GM12878 (cell line): ENCODE measurements around the gene CIAO2A. TPM values are rescaled to one million over a fixed set of nuclear protein-coding genes. Genes with fewer than 3 reads are reported as not detected.

ENCODE experiments used
- BCL11A ChIP-seq: IDR thresholded peaks from 2 replicates; pipeline ENCODE4 v1.6.1; 2011; ENCODE audit warnings: low read depth, low read length
- BHLHE40 ChIP-seq, 2 experiments: fragments of 450-650 bp in 1 of 2; IDR thresholded peaks; 2 replicates each; pipeline ENCODE4 v1.6.1; 2011 to 2017; ENCODE audit warnings: low read depth in 2 of 2, borderline replicate concordance in 1 of 2, improper control_type of control experiment in 1 of 2, low read length in 1 of 2, mild to moderate bottlenecking in 1 of 2
- BRCA1 ChIP-seq: IDR thresholded peaks from 2 replicates; pipeline ENCODE4 v1.6.1; 2011; ENCODE audit warnings: low read depth, low read length, improper control_type of control experiment
- DPF2 ChIP-seq: fragments of 450-650 bp; IDR thresholded peaks from 2 replicates; pipeline ENCODE4 v1.6.1; 2017; ENCODE audit warnings: mild to moderate bottlenecking
- EED ChIP-seq: sonication (generic); IDR thresholded peaks from 2 replicates; pipeline ENCODE4 v1.6.1; 2016; ENCODE audit warnings: antibody characterized with exemption, low read depth
- HDGF ChIP-seq: fragments of 450-650 bp; IDR thresholded peaks from 2 replicates; pipeline ENCODE4 v1.6.1; 2016; ENCODE audit warnings: antibody characterized with exemption
- MLLT1 ChIP-seq: fragments of 450-650 bp; IDR thresholded peaks from 2 replicates; pipeline ENCODE4 v1.6.1; 2016; ENCODE audit warnings: mild to moderate bottlenecking
- MXI1 ChIP-seq: fragments of 150-350 bp; IDR thresholded peaks from 2 replicates; pipeline ENCODE4 v1.6.1; 2011; ENCODE audit warnings: low read depth, mild to moderate bottlenecking, inconsistent platforms, low read length, improper control_type of control experiment
- NR2F1 ChIP-seq: fragments of 450-650 bp; conservative IDR thresholded peaks from 2 replicates; pipeline ENCODE4 v1.6.1; 2017; ENCODE audit warnings: mild to moderate bottlenecking
- POLR2A ChIP-seq: IDR thresholded peaks from 2 replicates; pipeline ENCODE4 v1.6.1; 2011; ENCODE audit warnings: low read depth, mild to moderate bottlenecking, low read length
- POU2F2 ChIP-seq: IDR thresholded peaks from 3 replicates; pipeline ENCODE4 v1.6.1; 2011; ENCODE audit warnings: low read depth, mild to moderate bottlenecking, low read length, borderline replicate concordance
- RUNX3 ChIP-seq: IDR thresholded peaks from 2 replicates; pipeline ENCODE4 v1.6.1; 2012; ENCODE audit warnings: low read length, inconsistent platforms
- SIN3A ChIP-seq: IDR thresholded peaks from 2 replicates; pipeline ENCODE4 v1.6.1; 2012; ENCODE audit warnings: low read depth, low read length, improper control_type of control experiment
- SRF ChIP-seq, 2 experiments: IDR thresholded peaks; 2 replicates each; pipeline ENCODE4 v1.6.1; 2011; ENCODE audit warnings: low read depth in 2 of 2, low read length in 2 of 2, mild to moderate bottlenecking in 1 of 2, moderate library complexity in 1 of 2
- polyA plus RNA-seq, 11 experiments: library from polyadenylated mRNA; depleted of rRNA in 4 of 11; unstranded in 6 of 11; stranded (reverse) in 5 of 11; fragments of >200 nt; fragmentation: Nextera tagmentation in 4 of 11; fragmentation: Illumina TruSeq in 1 of 11; extraction: Ambion mirVana in 4 of 11; extraction: Trizol in 1 of 11; gene quantifications; 1 replicate in 1 of 11; 2 replicates in 10 of 11; pipeline versions ENCODE4 v1.2.1 to v1.2.3, GENCODE V29; 2011 to 2016; ENCODE audit warnings: inconsistent platforms in 2 of 11, missing spikeins in 2 of 11, low read depth in 1 of 11
- total RNA-seq, 4 experiments: library from RNA; depleted of rRNA in 3 of 4; stranded (reverse); fragments of >200 nt in 3 of 4; fragmentation: Illumina TruSeq in 1 of 4; extraction: Trizol in 1 of 4; gene quantifications; 2 replicates each; pipeline versions ENCODE4 v1.2.1 to v1.2.3, GENCODE V29; 2013 to 2021

The CIAO2A gene
- total and polyA plus RNA-seq, 10 of the 15 experiments (the other 5 are each of a cell fraction or from before 2014, with no cell fraction given): 94.5 to 400 (median 204) TPM

- TF ChIP-seq MLLT1 (peak; percentile 35; the same call in 1 of the 2 replicates), MXI1 (0 out of 2 replicates have a peak, but pooled peaks have one; percentile 28), POU2F2 (no peak; the same call in 2 of the 3 replicates), BRCA1 (no peak), BCL11A (0 out of 2 replicates have a peak, but pooled peaks have one; percentile 32), POLR2A (0 out of 2 replicates have a peak, but pooled peaks have one; percentile 31), BHLHE40 (IDR thresholded peaks at IDR 0.05; ENCODE audit: borderline replicate concordance in 1 of 2, low read depth in 2 of 2, low read length in 1 of 2) (peak; percentile 57 to 64; a peak in 3 of 4 replicates), DPF2 (peak; percentile 70), RUNX3 (peak; percentile 71), EED (peak; percentile 66), SRF (IDR thresholded peaks at IDR 0.05; ENCODE audit: low read depth in 2 of 2, low read length in 2 of 2) (0 out of 4 replicates have a peak, but pooled peaks of 1 of the 2 experiments have one; percentile 17), NR2F1 (peak; percentile 48; the same call in 1 of the 2 replicates), SIN3A (no peak), HDGF (peak; percentile 86; the same call in 1 of the 2 replicates)
Measured at GRCh38 chr15:64044300-64045100, 49.1 kb downstream of the CIAO2A start (continued).
